ENCODE results near the gene NBAS.
A peak's percentile ranks its signal among the peaks of the same experiment; 100 is the strongest.

The NBAS gene

DNA sequence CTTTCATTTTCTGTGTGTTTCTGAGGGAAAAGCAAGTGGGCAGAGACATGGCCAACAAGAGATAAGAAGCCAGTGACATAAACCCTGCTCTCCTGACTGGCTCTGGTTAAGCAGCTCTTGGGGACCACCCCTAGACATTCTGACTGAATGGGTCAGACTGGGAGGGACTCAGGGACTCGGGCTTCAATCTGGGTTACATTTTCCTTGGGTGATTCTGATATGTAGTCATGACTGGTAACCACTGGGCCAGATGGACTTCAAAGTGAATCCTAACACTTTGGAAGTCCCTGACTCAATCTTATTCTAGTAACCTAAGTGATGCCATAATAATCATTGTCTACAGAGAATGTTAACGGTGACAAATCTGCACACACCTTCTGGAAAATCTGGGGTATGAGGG lies 397.8 kb downstream of the NBAS start:
- peak; percentile 29 for DNase-seq (ENCODE audit: low spot score)

GRCh38 chr2:15162620-15163019 lies 398.5 kb downstream of the NBAS start:
- no peak for DNase-seq (ENCODE audit: low spot score)

DNA sequence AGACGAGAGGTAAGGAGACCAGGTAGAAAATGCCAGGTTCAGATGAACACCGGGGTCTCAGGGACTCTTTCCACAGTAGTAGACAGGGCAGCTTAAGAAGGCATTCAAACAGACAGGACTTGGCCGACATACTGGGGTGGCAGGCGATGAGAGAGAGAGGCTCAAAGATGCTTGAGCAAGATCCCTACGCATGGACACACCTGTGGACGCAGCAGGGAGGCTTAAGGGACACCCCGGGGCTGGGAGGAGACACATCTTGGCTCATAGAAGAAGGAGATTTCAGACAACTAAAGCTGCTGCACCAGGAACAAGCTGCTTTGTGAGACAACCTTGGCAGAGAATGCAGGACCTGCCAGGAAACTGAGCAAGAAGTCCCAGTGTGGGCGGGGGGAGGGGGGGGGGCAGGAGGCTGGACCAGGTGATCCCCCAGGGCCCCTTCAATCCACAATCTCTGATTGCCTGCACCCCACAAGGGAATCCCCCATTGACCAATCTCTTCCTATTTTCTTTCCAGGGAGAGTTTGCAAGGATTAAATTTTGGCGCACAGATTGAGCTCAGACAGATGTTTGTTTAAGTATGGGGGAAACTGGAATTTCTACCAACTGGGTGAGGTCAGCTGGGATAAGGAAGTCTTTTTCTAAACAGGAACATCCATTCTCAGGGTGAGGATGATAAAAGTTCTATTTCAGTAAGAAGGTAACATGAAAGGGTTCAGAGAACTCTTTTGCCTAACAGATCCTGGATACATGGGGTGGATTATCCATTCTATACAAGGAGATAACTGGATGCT lies 400.7 kb downstream of the NBAS start:
- DNase-seq (ENCODE audit: low spot score): no peak

- peak; percentile 53 for DNase-seq (ENCODE audit: low spot score)
These were observed 401.4 kb downstream of the NBAS start for GRCh38 chr2:15159751-15160177.

- no peak for DNase-seq (ENCODE audit: low spot score)
These were observed 401.9 kb downstream of the NBAS start for GRCh38 chr2:15159206-15159605.

DNA sequence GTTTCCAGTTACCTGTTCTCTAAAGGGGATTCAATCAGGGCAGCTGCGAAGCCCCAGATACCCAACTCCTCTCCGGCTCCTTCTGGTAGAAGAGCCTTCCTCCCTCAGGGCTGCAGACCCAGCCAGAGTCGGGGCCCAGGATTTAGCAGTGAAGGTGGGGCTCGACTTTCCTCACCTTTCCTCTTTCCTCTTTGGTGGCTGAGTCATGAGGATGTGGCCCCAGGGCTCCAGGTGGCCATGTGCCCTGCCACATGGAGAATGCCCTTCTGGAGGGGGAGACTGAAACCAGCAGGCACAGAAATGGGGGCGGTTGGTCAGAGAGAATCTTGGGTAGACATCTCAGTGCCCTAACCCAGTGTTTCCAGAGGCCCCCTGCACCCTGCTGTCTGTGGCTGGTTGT lies 402.6 kb downstream of the NBAS start:
- no peak for DNase-seq (ENCODE audit: low spot score)

DNA sequence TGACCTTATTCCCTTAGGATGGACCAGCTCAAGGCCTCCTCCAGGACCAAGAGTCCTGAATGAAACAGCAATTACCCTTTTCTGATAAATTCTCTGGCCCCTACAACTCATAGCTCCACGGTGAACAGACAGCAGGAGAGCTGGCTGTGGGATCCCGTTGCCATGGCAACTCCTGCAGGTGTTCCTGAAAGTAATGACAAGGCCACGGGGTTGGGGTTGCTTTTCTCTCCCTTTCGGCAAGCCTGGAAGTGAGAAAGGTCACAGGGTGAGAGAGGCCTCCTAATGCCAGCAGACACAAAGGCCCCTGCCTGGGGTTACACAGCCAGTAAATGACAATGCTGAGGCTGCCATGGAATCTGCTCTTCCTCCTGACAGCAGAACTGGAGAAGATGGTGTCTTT lies 403.0 kb downstream of the NBAS start:
- no peak for DNase-seq (ENCODE audit: low spot score)

GRCh38 chr2:15155959-15156574 lies 405.1 kb downstream of the NBAS start:
- no peak for DNase-seq (ENCODE audit: low spot score)

DNA sequence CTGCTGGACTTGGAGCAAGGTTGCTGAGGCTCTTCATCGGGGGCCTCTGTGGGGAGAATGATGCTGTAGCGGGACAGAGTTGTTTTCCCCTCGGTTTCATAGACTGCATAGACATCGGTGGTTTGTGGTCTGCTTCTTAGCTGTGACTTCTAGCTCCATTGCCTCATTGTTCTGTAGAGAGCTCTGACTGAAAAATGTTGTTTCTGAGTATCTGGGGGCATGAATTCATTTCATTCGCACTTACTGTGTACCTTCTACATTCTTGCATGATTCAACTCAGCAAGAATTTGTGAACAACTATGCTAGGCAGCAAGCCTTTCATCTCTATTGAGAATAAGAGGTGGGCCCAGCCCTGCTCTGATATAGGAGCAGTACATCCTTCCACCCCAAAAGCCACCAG lies 406.8 kb downstream of the NBAS start:
- DNase-seq (ENCODE audit: low spot score): no peak

- DNase-seq (ENCODE audit: low spot score): no peak
These were observed 408.8 kb downstream of the NBAS start for GRCh38 chr2:15152382-15152781.

DNA sequence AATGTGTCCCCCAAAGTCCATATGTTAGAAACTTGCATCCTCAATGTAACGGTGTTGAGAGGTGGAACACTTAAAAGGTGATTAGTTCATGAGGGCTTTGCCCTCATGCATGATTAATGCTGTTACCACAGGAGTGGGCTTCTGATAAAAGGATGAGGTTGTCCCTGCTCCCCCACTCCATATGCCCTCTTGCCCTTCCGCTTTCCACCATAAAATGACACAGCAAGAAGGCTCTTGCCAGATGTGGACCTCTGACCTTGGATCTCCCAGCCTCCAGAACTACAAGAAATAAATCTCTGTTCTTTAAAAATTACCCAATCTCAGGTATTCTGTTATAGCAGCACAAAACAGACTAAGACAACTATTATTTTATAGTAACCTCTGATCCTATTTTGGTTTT lies 412.1 kb downstream of the NBAS start:
- no peak for DNase-seq (ENCODE audit: low spot score)

GRCh38 chr2:15147591-15147990 lies 413.5 kb downstream of the NBAS start:
- DNase-seq (ENCODE audit: low spot score): no peak

DNA sequence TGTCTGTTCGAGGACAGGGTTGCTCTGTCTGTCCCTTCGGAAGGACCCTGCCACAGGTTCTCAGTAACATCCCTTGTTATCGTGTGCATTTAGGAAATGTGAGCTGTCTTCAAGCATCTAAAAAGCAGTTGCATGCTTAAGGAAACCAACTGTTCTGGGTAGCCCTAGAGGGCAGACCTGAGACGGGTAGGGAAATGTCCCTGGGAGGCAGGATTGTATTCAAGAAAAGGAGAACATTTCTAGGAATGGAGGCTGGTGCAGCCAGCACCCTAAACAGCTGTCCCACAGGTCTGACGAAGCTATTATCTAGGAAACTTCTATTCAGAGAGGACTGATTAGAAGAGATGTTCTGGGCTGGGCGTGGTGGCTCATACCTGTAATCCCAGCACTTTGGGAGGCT lies 414.2 kb downstream of the NBAS start:
- DNase-seq (ENCODE audit: low spot score): no peak

GRCh38 chr2:15145919-15146318 lies 415.2 kb downstream of the NBAS start:
- no peak for DNase-seq (ENCODE audit: low spot score)

DNA sequence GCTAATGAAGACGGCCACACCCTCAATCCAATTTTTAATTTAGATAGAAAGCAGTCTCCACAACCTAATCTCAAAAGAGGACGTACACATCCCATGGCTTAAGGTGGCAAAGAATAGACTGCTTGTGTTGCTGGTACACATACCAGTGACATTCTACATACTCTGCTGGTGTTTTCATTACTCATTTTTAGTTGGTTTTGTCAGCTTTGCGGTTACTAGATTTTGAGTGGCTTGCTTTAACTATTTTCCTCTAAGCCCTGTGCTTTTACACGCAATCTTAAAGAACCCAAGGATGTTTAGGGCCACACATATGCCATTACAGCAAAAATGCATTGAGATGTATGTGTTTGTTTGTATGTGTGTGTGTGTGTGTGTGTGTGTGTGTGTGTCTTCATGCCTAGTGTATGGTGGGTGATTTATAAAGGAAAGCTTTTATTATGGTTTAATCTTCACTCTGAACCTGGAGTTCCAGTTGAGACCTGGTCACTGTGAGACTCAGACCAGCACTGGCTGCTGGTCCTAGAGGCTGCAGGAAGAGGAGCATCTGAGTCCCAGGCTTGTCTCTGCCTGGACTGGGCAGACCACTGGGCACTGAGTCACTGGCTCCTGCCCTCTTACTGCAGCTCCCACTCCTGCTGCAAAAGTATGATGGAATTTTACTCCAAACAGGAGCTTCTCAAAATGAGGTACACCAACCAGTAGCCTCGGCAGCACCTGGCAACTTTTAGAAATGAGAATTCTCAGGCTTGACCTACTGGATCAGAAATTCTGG lies 415.9 kb downstream of the NBAS start:
- no peak for DNase-seq (ENCODE audit: low spot score)

DNA sequence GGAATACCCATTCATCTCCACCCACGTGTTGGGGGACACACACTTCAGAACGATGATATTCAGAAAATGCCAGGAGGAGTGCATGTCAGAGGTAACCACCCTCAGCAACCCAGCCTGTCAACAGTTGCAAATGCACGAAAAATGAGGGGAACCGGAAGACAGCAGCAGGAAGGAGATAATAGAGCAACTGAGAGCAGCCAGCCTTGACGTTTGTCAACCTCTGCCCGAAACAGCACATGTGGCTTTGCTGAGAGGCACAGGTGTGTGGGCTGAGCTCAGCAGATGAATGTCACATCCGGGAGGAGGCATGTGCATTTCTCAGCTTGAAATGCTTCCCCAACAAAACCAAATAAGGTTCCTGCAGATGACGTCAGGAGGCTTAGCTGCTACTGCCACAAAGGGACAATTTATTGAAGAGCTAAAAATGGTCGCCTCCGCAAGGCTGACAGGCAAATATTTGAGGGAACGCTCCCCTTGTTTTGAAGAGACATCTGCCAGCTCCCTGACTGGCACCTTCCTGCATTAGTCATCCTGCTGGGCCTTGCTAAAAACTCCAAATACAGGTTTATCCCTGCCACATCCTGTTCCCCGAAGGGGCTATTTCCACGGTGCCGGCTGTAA lies 419.0 kb downstream of the NBAS start:
- no peak for DNase-seq (ENCODE audit: low spot score)

- no peak for DNase-seq (ENCODE audit: low spot score)
These were observed 419.9 kb downstream of the NBAS start for GRCh38 chr2:15141211-15141610.

DNA sequence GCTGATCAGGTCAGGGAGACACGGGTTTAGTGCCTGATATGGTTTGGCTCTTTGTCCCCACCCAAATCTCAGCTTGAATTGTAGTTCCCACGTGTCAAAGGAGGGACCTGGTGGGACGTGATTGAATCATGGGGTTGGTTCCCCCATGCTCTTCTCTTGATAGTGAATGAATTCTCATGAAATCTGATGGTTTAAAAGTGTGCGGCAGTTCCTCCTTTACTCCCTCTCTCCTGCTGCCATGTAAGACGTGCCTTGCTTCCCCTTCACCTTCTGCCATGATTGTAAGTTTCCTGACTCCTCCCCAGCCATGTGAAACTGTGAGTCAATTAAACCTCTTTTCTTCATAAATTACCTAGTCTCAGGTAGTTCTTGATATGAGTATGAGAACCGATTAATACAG lies 424.5 kb downstream of the NBAS start:
- no peak for DNase-seq (ENCODE audit: low spot score)

DNA sequence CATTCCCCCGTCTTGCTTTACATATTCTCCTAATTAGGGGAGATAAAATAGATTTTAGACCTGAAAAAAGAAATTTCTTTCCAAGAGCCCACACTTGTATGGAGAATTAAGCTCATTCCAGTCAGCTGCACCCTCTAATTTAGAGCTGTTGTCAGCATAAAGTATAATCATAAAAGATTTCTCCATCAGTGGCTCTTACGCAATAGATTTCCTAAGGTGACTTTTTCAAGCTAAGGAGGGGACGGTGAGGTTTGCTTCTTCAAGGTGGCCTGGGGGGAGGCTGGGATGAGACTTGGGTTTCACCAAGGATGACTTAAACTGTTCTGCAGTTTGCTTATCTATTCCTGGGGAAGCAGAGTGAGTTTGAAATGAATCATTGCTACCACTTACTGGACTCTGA lies 426.2 kb downstream of the NBAS start:
- DNase-seq (ENCODE audit: low spot score): no peak

DNA sequence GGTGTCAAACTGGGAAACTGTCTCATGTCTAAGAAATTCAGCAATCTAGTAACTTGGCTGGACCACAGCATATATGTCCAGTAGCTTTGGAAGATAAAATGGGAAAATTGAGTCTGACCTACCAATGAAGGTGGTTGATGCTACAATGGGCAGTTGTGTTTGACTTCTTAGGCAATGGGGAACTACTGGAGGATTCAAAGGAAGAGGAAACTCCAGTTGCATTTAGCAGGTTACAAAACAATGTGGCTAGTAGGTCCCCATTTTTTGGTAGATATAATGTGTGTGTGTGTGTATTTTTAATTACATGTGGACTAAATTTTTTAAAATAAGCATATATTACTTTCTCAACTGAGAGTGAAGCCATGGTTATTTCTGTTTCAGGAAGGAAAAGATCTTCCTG lies 427.7 kb downstream of the NBAS start:
- no peak for DNase-seq (ENCODE audit: low spot score)

GRCh38 chr2:15128846-15129245 lies 432.3 kb downstream of the NBAS start:
- no peak for DNase-seq (ENCODE audit: low spot score)

DNA sequence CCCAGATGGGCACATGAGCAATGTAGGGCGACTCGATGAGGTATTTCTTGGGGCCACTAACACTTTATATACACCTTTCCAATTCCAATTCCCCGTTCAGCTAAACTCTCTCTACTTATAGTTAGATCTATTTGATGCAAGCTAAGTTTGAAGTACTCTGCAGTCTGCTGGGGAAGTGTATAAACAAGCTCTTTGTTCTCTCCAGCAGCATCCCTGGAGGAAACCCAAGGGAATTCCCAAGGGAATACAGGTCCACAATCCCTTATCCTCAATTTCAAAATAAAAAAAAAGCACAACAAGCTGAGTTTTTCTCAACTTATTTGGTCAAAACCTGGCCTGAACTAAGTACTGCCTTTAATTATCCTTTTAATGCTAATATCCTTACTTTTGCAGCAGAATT lies 433.3 kb downstream of the NBAS start:
- DNase-seq (ENCODE audit: low spot score): no peak

DNA sequence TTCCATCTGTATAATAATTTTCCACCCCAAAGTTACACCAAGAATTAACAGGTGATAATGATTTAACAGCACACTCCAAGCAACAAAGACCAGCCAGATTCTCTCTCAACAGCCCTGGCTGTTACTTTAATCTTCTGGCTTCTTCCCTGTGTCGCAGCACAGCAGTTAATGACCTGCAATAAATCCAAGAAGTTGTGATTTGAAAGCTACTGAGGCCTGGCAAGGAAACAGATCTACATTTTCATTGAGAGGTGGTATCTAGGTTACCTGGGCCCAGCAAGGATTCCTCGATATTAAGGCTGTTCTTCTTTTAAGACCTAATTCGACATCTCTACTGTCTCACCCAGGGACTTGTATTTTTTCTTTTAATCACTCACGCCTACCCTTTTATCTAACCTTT lies 433.8 kb downstream of the NBAS start:
- DNase-seq (ENCODE audit: low spot score): no peak

Data from GM03348 (cell line).